LoVo (cell line): ENCODE results near the gene ETV3.

Source experiments
- DNase-seq: peaks from one replicate; pipeline ENCODE4 v3.0.0-alpha.2; 2016; ENCODE audit warnings: low spot score

ETV3 gene

DNA sequence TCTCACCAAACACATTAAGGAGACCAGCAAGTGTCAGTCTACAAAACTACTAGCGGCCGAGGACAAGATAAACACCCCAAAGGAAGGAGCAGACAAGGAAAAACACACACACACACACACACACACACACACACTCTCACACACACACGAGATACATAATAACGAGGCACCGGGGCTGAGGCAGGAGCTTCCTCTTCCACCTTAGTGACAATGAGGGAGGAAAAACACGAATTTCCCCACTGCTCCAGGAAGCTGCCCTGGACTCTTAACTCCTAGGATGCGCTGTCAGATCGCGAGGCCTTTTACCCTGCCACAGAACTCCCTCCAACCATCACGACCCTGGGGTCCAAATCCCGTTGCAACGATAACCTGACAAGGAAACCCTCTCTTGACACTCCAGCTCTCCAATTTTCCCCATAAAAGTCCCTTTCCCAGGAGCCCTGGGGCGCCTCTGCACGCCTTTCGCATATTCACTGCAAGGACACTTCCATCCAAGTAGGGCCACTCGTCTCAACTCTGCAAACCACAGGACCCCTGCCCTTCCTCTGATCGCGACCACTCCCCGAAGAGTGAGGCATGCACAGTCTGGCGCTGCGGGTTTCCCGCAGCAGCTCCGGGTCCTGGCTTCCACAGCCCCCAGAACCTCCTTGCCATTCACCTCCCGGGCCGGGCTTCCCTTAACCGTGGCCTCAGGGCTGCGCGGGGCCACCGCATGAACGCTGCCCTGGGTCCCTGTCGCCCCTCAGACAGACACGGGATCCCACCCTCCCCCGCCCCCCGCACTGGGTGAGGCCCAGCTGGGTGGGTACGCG lies 581 bp downstream of the ETV3 start:
- no peak for DNase-seq

- no peak for DNase-seq
These were observed 1.2 kb downstream of the ETV3 start for GRCh38 chr1:157137046-157137407.

DNA sequence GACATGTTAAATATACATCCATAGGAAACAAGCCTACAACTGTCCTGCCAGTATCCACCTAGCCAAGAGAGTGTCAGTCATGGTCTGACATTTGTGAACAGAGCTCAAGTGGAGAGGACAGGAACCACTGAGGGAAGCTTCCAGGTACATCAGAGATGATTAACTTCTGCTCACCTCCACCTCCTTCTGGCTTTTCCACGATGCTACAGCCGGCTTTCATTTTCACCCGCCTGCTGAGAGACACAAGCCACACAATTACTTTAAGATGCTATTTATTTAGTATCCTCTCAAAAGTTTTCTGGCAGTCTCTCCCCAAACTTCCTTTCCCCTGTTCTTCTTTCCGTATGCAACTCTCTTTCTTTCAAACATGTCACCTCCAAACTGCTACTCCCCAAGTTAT lies 2.1 kb downstream of the ETV3 start:
- no peak for DNase-seq

- DNase-seq: no peak
These were observed 2.5 kb downstream of the ETV3 start for GRCh38 chr1:157135646-157136045.

- DNase-seq: no peak
These were observed 3.1 kb downstream of the ETV3 start for GRCh38 chr1:157135070-157135469.

DNA sequence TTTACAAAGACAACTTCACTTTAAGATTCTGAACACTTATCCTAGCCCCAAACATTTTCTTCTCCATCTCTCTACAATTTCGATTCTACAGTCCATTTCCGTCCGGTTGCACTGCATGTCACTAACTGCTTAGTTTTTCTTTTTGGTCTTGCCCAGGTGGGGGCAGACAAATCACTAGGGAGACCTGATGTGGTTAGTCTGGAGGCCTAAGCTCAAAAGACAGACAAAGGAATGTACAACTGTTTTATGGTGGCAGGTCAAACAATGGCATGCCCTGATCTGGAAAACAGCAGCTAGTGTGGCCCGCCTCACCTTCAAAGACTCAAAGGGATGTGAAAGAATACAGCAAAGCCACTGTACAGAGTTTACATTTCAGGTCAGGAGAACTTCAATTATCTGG lies 3.8 kb downstream of the ETV3 start:
- DNase-seq: no peak

GRCh38 chr1:157133426-157133825 lies 4.8 kb downstream of the ETV3 start:
- no peak for DNase-seq

DNA sequence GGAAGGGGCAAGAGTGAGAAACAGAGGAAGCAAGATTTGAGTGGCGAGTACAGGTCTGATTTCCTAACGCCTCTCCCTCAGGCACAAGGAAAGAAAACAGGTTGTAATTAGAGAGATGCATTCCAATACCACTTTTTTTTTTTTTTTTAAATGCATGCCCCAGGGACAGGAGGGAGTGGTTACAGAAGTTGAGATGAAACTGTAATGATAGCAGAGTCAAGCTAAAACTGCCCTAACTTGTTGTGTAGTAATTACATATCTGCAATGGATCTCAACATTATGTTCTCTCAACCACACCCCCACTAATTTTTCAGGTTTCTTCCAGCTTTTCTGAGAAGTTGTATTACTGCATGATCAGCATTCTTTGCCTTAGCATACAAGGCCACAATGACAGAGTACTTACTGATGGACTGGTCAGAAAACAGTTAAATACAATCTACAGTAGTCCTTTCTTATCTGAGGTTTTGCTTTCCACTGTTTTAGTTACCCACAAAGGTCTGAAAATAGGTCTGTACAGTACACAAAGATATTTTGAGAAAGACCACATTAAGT lies 5.5 kb downstream of the ETV3 start:
- DNase-seq: no peak

GRCh38 chr1:157132111-157132510 lies 6.1 kb downstream of the ETV3 start:
- no peak for DNase-seq

DNA sequence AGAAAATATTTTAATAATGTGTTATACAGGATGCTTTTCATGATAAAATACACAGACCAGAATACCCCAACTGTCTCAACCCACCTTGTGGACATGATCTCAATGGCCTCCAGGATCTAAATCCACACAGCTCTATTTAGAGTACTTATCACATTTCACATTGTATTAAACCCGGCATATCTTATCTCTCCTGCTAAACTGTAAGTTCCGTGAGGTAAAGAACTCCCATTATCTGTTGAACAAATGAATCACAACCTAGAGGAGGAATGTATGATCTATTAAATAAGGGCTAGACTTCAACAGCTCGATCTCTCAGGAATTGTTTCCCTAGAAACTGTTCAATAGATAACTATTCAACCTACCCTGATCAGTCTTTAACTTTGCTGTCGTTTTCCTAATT lies 6.9 kb downstream of the ETV3 start:
- DNase-seq: no peak

DNA sequence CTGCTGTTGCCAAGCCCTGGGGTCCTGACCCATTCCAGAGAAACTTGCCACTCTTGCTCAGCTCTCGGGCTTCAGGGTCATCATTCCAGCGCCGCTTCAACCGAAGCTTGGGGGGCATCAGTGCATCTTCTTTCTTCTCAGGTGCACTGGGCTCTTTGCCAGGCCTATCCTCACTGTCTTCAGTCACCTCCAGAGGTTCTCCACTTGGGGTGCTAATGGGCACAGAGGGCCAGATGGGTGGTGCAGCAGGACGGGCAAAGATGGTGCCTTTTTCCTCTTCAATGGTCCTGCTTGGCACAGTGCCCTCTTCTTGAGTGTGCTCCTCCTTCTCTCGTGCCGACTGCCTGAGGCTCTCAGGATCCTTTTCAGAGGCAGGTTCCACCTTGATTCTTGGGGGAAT lies 13.3 kb downstream of the ETV3 start:
- no peak for DNase-seq

- DNase-seq: no peak
These were observed 18.7 kb downstream of the ETV3 start for GRCh38 chr1:157119448-157119847.

GRCh38 chr1:157119008-157119407 lies 19.2 kb downstream of the ETV3 start:
- DNase-seq: no peak

- DNase-seq: no peak
These were observed 20.6 kb downstream of the ETV3 start for GRCh38 chr1:157117527-157118057.

GRCh38 chr1:157116737-157117103 lies 21.5 kb downstream of the ETV3 start:
- DNase-seq: no peak

DNA sequence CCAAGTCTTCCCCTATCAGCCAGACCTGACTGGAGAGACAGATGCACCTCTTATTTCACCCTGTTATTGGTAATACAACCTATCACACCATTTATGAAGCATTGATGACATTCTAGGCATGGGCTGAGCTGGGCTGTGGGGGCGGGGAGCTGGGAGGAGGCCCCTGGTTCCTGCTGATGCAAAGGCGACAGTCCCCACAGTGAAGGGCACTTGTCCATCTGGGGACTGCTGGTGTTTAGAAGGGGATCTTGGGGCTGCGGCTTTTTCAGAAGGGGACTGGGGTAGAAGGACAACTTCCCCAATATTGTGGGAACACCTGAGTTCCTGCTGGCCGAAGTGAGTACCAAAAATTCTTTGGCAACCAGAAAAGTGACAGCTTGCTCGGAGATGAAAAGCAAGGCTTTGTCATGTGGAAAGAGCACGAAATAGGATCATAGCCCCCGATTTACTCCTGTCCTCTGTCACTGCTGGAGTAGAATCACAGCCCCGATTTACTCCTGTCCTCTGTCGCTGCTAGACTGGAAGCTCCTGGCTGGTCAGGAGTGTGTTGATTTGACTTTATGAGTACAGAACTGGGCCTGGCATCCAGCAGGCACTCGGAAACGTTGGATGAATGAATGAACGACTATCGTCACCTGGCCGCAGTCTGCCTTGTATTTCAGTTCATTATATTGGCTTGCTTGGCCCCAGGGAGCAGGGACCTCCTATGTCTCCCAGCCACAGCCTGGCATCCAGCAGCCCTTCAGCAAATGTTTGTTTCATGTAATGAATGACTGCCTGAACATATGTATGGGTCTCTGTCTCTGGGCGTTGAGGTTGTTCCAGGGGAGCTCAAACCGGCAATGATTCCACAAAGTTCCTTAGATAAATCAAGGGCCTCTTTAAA lies 22.1 kb downstream of the ETV3 start:
- no peak for DNase-seq

DNA sequence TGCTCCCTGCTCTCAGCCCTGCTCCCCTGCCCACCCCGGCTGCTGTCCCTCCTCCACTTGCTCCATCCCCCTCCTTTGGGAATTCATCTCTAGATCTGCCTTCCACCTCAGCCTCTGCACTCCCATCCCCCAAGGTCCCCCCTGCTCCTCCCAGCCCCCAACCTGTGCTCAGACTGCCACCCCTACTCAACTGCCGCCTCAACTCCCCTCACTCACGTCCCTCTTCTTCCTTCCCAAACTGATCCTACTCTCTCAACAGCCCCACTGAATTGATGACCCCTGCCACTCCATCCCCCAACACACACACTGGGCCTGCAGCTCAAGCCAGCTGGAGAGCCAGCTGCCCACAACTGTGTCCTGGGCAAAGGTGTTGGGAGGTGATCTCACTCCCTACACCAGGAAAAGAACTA lies 22.8 kb downstream of the ETV3 start:
- no peak for DNase-seq

DNA sequence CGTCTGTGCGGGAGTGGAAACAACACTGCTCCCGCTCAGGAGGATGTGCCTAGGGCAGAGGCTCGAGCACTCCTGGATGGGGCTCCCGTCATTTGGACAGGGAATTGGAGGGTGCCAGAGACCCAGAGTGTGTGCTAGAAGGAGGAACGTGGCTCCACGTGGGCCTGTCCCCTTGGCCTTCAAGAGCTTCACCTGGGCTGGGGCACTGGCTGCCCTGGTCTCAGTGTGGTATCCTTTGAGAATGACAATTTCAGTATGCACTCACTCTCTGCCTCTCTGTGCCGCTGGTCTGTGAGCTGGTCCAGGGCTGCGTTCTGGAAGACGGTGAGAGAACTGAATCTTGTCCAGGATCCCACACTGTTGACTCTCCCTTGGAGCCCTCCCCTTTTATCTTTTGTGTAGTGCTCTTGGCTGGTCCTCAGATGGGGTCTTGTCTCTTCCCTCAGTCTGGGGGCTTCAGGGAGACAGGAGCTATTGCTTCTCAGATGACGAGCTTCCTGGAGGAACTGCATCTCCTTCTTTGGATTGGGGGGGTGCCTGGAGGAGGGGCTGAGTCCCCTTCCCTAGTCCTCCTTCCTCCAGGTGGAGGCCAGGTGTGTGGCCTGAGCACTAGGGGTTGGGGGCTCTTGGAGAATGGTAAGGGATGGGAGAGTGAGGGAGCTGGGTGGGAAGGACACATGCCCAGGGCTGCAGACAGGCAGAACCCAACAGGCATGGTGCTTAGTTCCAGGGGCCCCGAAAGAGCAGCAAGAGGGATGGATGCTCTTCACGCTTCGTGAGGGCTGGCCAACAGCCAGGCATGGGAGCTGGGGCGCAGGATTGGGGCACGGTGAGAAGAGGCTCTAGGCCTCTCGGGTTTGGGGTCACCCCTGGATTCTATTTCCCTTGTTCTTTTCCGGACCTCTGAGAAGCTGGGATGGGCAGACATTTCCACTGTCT lies 23.7 kb downstream of the ETV3 start:
- no peak for DNase-seq

DNA sequence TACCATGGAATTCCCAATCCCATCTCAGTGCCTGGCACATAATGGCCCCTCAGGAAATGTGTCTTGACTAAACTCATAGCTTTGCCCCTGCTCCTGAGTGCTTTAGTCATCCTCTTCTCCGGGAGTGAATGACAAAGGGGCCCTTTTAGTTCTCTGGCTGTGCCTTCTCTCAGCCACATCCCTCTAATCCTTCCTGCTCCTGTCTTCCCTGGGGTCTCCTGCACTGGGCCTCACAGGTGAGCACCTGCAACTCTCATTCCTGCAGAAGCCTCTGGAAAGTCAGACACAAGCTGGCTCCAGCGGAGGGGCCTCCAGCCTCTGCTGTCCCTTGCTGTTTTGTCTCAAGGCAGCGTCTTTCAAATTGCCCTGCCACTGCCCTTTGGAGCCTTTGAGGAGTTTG lies 24.6 kb downstream of the ETV3 start:
- no peak for DNase-seq

DNA sequence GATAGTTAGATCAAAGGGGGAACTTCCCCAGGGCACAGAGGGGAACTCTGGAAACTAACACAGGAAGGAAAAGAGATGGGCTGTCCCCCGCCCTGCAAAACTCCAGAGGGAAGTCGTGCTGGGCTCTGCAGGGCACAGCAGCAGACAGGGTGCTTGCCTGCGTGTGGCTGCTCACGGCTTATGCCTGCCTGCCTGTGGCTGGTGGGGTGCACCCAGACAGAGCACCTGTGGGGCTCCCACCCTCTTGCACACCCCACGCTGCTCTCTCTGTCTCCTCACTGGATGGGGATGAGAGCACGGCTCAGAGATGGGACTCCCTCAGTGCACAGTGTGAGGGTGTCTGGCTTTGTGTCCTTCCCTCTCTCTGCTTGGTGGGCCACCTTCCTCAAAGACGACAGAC lies 25.1 kb downstream of the ETV3 start:
- no peak for DNase-seq

DNA sequence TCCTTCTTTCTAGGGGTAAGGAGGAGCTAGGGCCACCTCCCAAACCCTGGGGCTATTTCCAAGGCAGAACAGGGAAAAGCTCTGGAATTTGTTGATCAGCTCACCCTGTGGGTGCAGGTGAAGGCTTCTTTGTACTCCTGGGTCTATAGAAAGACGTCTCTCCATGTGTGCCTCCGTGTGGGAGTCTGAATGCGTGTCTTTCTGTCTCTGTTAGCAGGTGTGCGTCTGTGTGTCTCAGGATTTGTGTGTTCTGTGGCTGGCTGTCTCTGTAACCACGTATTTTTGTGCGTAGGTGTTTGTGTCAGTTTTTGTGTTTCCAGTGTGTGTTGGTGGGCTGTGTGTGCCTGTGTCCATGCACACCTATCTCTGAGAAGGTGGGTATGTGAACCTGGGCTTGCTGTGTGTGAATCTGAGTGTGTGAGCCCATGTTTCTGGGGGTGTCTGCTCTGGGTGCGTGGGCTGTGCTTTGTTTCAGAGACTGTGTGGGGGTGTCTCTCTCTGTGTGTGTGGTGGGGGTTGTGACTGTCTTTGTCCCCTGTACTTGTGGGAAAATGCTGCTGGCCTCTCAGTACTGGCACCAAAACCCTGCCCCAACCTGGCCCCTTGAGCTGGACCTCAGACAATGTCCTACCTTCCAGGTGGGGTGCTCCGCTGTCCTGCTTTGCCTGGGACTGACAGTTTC lies 25.9 kb downstream of the ETV3 start:
- no peak for DNase-seq
